Left ventricle myocardium inferior (tissue), 1 donor: ENCODE results near the gene LRRC45. TPM values are rescaled to one million over a fixed set of nuclear protein-coding genes. Genes with fewer than 3 reads are reported as not detected.
"Not testable (repeated sequence)": the region's sequence is repeated elsewhere in the genome, so short reads cannot be mapped to it uniquely, and the experiment has no call there.

Source experiments
- DNase-seq: peaks from one replicate; pipeline ENCODE4 v3.0.0-alpha.2; 2020
- H3K27ac ChIP-seq: fragments of 200-600 bp; replicated peaks from 2 replicates; pipeline ENCODE4 v1.8.0; 2021
- H3K27me3 ChIP-seq: fragments of 200-600 bp; 2 replicates; pipeline ENCODE4 v1.8.0; 2021; ENCODE audit warnings: low read depth
- H3K36me3 ChIP-seq: fragments of 200-600 bp; 2 replicates; pipeline ENCODE4 v1.8.0; 2021
- H3K4me1 ChIP-seq: fragments of 200-600 bp; 2 replicates; pipeline ENCODE4 v1.8.0; 2021
- H3K4me3 ChIP-seq: fragments of 200-600 bp; 2 replicates; pipeline ENCODE4 v1.8.0; 2021; ENCODE audit warnings: mild to moderate bottlenecking, moderate library complexity
- H3K9me3 ChIP-seq: fragments of 200-600 bp; replicated peaks from 2 replicates; pipeline ENCODE4 v1.8.0; 2021
- CTCF ChIP-seq: fragments of 200-600 bp; IDR thresholded peaks from 2 replicates; pipeline ENCODE4 v1.8.0; 2021; ENCODE audit warnings: antibody characterized with exemption, mild to moderate bottlenecking, borderline replicate concordance
- intact Hi-C: fragments of 100-400 bp; cut with micrococcal nuclease; formaldehyde crosslinking; loops from one replicate; pipeline ENCODE4 v1.11.0; 2022
- total RNA-seq: library from RNA; stranded (reverse); fragmentation: NEBNext Ultra II Directional; extraction: Animal tissue kit (Norgen Biotek cat#: 25700); gene quantifications from one replicate; pipeline ENCODE4 v1.2.1, GENCODE V29; 2021
- donor health status: DM: no; HTN: yes; CAD: no; lungs with severe emphysema.

LRRC45 gene
- total RNA-seq, 1 donor from 2014 or later, result 4.3 TPM

- intact Hi-C loops, result no loop called here
These were observed 14.2 kb downstream of the LRRC45 start, which contains the start of gene DCXR for GRCh38 chr17:82037092-82037888. DCXR (minus strand) TSS chr17:82037697; CDS start chr17:82037682, 15 bp downstream.

GRCh38 chr17:82037889-82038195 is 14.7 kb downstream of the LRRC45 start:
- intact Hi-C loops, result no loop called here
- Histone ChIP-seq H3K27me3 (no peaks in the 10 kb centered on the region), H3K4me1 (peaks cover 22% of the 10 kb centered on the region), H3K4me3 (peak overlapping the region; percentile 83), H3K36me3 (no peaks in the 10 kb centered on the region), H3K9me3 (no peaks in the 10 kb centered on the region), H3K27ac (peak overlapping the region; percentile 96)
- no peak for DNase-seq
- no peak for TF ChIP-seq CTCF

More at GRCh38 chr17:82037092-82037888, 14.2 kb downstream of the LRRC45 start, which contains the start of gene DCXR:
- no peaks in the 10 kb centered on the region for H3K36me3 ChIP-seq
- peaks cover 23% of the 10 kb centered on the region for H3K4me1 ChIP-seq
- peak; percentile 99 for DNase-seq
- peaks cover 4% of the 10 kb centered on the region for H3K27me3 ChIP-seq
- peak; percentile 87 for TF ChIP-seq CTCF
- H3K4me3 ChIP-seq, result peak within 1 kb of the TSS; percentile 83
- peak within 1 kb of the TSS; percentile 96 for H3K27ac ChIP-seq
- no peaks in the 10 kb centered on the region for H3K9me3 ChIP-seq

- H3K27me3 ChIP-seq, H3K27ac ChIP-seq, H3K9me3 ChIP-seq, H3K4me3 ChIP-seq, DNase-seq, intact Hi-C loops, H3K36me3 ChIP-seq: not testable (repeated sequence)
- peaks cover 22% of the 10 kb centered on the region for H3K4me1 ChIP-seq
These were observed 15.8 kb downstream of the LRRC45 start for GRCh38 chr17:82038796-82039409.

- no peak for TF ChIP-seq CTCF
- intact Hi-C loops, result no loop called here
- DNase-seq, result no peak
These were observed 16.7 kb downstream of the LRRC45 start for GRCh38 chr17:82039695-82040299.

GRCh38 chr17:82041144-82041814 is 18.2 kb downstream of the LRRC45 start:
- Histone ChIP-seq H3K4me3 (no peak overlapping the region), H3K4me1 (peaks cover 13% of the 10 kb centered on the region), H3K27ac (no peak overlapping the region), H3K36me3 (no peaks in the 10 kb centered on the region), H3K27me3 (no peaks in the 10 kb centered on the region), H3K9me3 (no peaks in the 10 kb centered on the region)
- DNase-seq, result no peak
- TF ChIP-seq CTCF, result no peak
- intact Hi-C loops, result no loop called here

More at GRCh38 chr17:82039695-82040299, 16.7 kb downstream of the LRRC45 start:
- Histone ChIP-seq H3K27me3 (no peaks in the 10 kb centered on the region), H3K27ac (no peak overlapping the region), H3K4me3 (no peak overlapping the region), H3K4me1 (peaks cover 22% of the 10 kb centered on the region), H3K9me3 (no peaks in the 10 kb centered on the region), H3K36me3 (no peaks in the 10 kb centered on the region)
